D721Med (cell line): ENCODE data around the gene DGKD.

ENCODE experiments used
- DNase-seq: peaks from one replicate; pipeline ENCODE4 v3.0.0; 2011; ENCODE audit warnings: low spot score; ENCODE audit not compliant: insufficient read length
- FAIRE-seq: peaks from 2 replicates; lab custom pipeline; 2011; peaks lifted over from hg19 to GRCh38; lab: Jason Lieb, UNC
- CTCF ChIP-seq: IDR thresholded peaks from 2 replicates; pipeline ENCODE4 v1.5.1; 2012; ENCODE audit warnings: mild to moderate bottlenecking, control low read depth; ENCODE audit not compliant: insufficient read depth; ENCODE audit errors: missing control alignments

Gene DGKD

GRCh38 chr2:233490831-233491230 is 136.5 kb downstream of the DGKD start:
- no peak for TF ChIP-seq CTCF
- FAIRE-seq, result no peak
- no peak for DNase-seq

- TF ChIP-seq CTCF, result no peak
- FAIRE-seq (no peak), DNase-seq (no peak)
Observed at GRCh38 chr2:233491326-233491725, 137.0 kb downstream of the DGKD start.

- DNase-seq, result no peak
- TF ChIP-seq CTCF, result no peak
- no peak for FAIRE-seq
Observed at GRCh38 chr2:233492078-233492477, 137.8 kb downstream of the DGKD start.

- FAIRE-seq (no peak), DNase-seq (no peak)
- TF ChIP-seq CTCF, result no peak
Observed at GRCh38 chr2:233492751-233493150, 138.5 kb downstream of the DGKD start.

GRCh38 chr2:233495503-233496496 is 141.5 kb downstream of the DGKD start:
- FAIRE-seq, result no peak

GRCh38 chr2:233497692-233498091 is 143.4 kb downstream of the DGKD start:
- DNase-seq (no peak), FAIRE-seq (no peak)
- TF ChIP-seq CTCF, result no peak

More at GRCh38 chr2:233495503-233496496, 141.5 kb downstream of the DGKD start:
- TF ChIP-seq CTCF, result no peak
- no peak for DNase-seq

- no peak for DNase-seq
- no peak for FAIRE-seq
- no peak for TF ChIP-seq CTCF
Observed at GRCh38 chr2:233498126-233498525, 143.8 kb downstream of the DGKD start.
